H1 (cell line): ENCODE results near the gene BICD1. TPM values are rescaled to one million over a fixed set of nuclear protein-coding genes. Genes with fewer than 3 reads are reported as not detected.

Experiments used
- CTCF ChIA-PET: fragments of 300-600 bp; sonication (Branson Sonifier 250); formaldehyde crosslinking; loops from one replicate; lab custom pipeline; 2021; ENCODE audit not compliant: partially characterized antibody; lab: Charles Lee
- POLR2A ChIA-PET: fragments of 300-600 bp; sonication (Branson Sonifier 250); formaldehyde crosslinking; loops from one replicate; lab custom pipeline; 2021; ENCODE audit warnings: inconsistent platforms; ENCODE audit not compliant: partially characterized antibody; lab: Charles Lee
- DNase-seq, 2 experiments: peaks; one replicate each; pipeline versions ENCODE4 v3.0.0 to v3.0.0-alpha.2; 2010 to 2022; ENCODE audit warnings: low spot score in 2 of 2, low read depth in 1 of 2, mixed read lengths in 1 of 2
- FAIRE-seq: peaks from 2 replicates; lab custom pipeline; 2011; peaks lifted over from hg19 to GRCh38; lab: Jason Lieb, UNC
- H2AFZ ChIP-seq: 2 replicates; pipeline ENCODE4 v1.8.1; 2012; ENCODE audit warnings: low read length, inconsistent platforms
- H2AK5ac ChIP-seq: 2 replicates; pipeline ENCODE4 v1.6.1; 2013; ENCODE audit warnings: low read depth, low read length
- H2BK120ac ChIP-seq: replicated peaks from 2 replicates; pipeline ENCODE3; 2013; ENCODE audit warnings: low read depth, low read length, inconsistent platforms
- H2BK12ac ChIP-seq: 2 replicates; pipeline ENCODE4 v1.6.1; 2013; ENCODE audit warnings: low read depth, low read length
- H2BK15ac ChIP-seq: 2 replicates; pipeline ENCODE4 v1.6.1; 2013; ENCODE audit warnings: low read length
- H2BK20ac ChIP-seq: 2 replicates; pipeline ENCODE4 v1.6.1; 2013; ENCODE audit warnings: low read length
- H2BK5ac ChIP-seq: 2 replicates; pipeline ENCODE4 v1.6.1; 2013; ENCODE audit warnings: low read depth, low read length
- H3K14ac ChIP-seq: 2 replicates; pipeline ENCODE4 v1.6.1; 2013; ENCODE audit warnings: inconsistent platforms; ENCODE audit not compliant: insufficient read length
- H3K18ac ChIP-seq: 2 replicates; pipeline ENCODE4 v1.6.1; 2013; ENCODE audit warnings: low read length; ENCODE audit errors: extremely low read depth
- H3K23ac ChIP-seq: 2 replicates; pipeline ENCODE4 v1.6.1; 2013; ENCODE audit warnings: inconsistent platforms; ENCODE audit not compliant: insufficient read length
- H3K23me2 ChIP-seq: 2 replicates; pipeline ENCODE4 v1.6.1; 2013; ENCODE audit warnings: low read depth, low read length
- H3K27ac ChIP-seq: 2 replicates; pipeline ENCODE4 v1.6.1; 2011; ENCODE audit warnings: low read depth, low read length, inconsistent platforms
- H3K27me3 ChIP-seq, 4 experiments: replicated peaks in 1 of 4; 1 replicate in 1 of 4; 2 replicates in 3 of 4; pipeline versions ENCODE4 v1.6.1 to v1.8.1; 2011 to 2013; ENCODE audit warnings: low read length in 3 of 4, mild to moderate bottlenecking in 3 of 4, inconsistent platforms in 2 of 4, mixed read lengths in 2 of 4, moderate library complexity in 1 of 4; ENCODE audit not compliant: control insufficient read depth in 3 of 4, insufficient read depth in 3 of 4; ENCODE audit errors: extremely low read depth in 1 of 4
- H3K36me3 ChIP-seq, 4 experiments: 2 replicates each; pipeline versions ENCODE4 v1.6.1 to v1.8.1; 2011 to 2013; ENCODE audit warnings: mild to moderate bottlenecking in 4 of 4, low read length in 3 of 4, moderate library complexity in 2 of 4, control low read depth in 1 of 4, inconsistent platforms in 1 of 4; ENCODE audit not compliant: insufficient read depth in 4 of 4, control insufficient read depth in 2 of 4
- H3K4ac ChIP-seq: replicated peaks from 2 replicates; pipeline ENCODE3; 2013; ENCODE audit warnings: low read length, low read depth, mixed read lengths, inconsistent platforms; ENCODE audit not compliant: insufficient read length
- H3K4me1 ChIP-seq, 4 experiments: replicated peaks in 1 of 4; 1 replicate in 1 of 4; 2 replicates in 3 of 4; pipeline versions ENCODE4 v1.6.1 to v1.8.1; 2011 to 2013; ENCODE audit warnings: low read length in 3 of 4, inconsistent platforms in 2 of 4, mixed read lengths in 1 of 4; ENCODE audit not compliant: insufficient read depth in 4 of 4, control insufficient read depth in 3 of 4
- H3K4me2 ChIP-seq, 2 experiments: 2 replicates each; pipeline versions ENCODE4 v1.6.1 to v1.8.1; 2011 to 2013; ENCODE audit warnings: low read depth in 2 of 2, low read length in 2 of 2, control low read depth in 1 of 2, inconsistent platforms in 1 of 2, mild to moderate bottlenecking in 1 of 2; ENCODE audit not compliant: insufficient read depth in 1 of 2
- H3K4me3 ChIP-seq, 4 experiments: fragments of 200-600, 300-600 bp in 1 of 4; sonication (generic), shearing (Covaris generic), sonication (Bioruptor Twin) in 1 of 4; 2 replicates each; pipeline versions ENCODE4 v1.5.1 to v1.8.1; 2011 to 2016; ENCODE audit warnings: low read length in 4 of 4, low read depth in 3 of 4, control low read depth in 2 of 4, inconsistent platforms in 2 of 4, mild to moderate bottlenecking in 2 of 4, mixed read lengths in 1 of 4, moderate library complexity in 1 of 4; ENCODE audit not compliant: insufficient read depth in 2 of 4; ENCODE audit errors: extremely low read depth in 1 of 4
- H3K56ac ChIP-seq: replicated peaks from 2 replicates; pipeline ENCODE3; 2013; ENCODE audit warnings: low read depth, mild to moderate bottlenecking, mixed read lengths, low read length, inconsistent platforms; ENCODE audit not compliant: insufficient read length
- H3K79me1 ChIP-seq: 2 replicates; pipeline ENCODE4 v1.6.1; 2013; ENCODE audit warnings: low read depth, low read length, control low read depth
- H3K79me2 ChIP-seq, 2 experiments: 2 replicates each; pipeline versions ENCODE4 v1.6.1 to v1.8.1; 2012 to 2013; ENCODE audit warnings: low read length in 2 of 2, mild to moderate bottlenecking in 2 of 2, inconsistent platforms in 1 of 2; ENCODE audit not compliant: insufficient read depth in 2 of 2, control insufficient read depth in 1 of 2
- H3K9ac ChIP-seq, 4 experiments: replicated peaks in 1 of 4; 1 replicate in 1 of 4; 2 replicates in 3 of 4; pipeline versions ENCODE4 v1.6.1 to v1.8.1; 2011 to 2013; ENCODE audit warnings: low read depth in 3 of 4, low read length in 3 of 4, control low read depth in 2 of 4, mild to moderate bottlenecking in 2 of 4, moderate library complexity in 2 of 4, inconsistent platforms in 1 of 4; ENCODE audit errors: extremely low read depth in 1 of 4
- H3K9me3 ChIP-seq, 2 experiments: 2 replicates each; pipeline versions ENCODE4 v1.6.1 to v1.8.1; 2012 to 2013; ENCODE audit warnings: mild to moderate bottlenecking in 2 of 2, moderate library complexity in 2 of 2, control low read depth in 1 of 2, inconsistent platforms in 1 of 2, low read depth in 1 of 2, low read length in 1 of 2, mixed read lengths in 1 of 2; ENCODE audit not compliant: insufficient read depth in 2 of 2
- H4K20me1 ChIP-seq, 2 experiments: replicated peaks in 1 of 2; 2 replicates each; pipeline versions ENCODE3 to v1.8.1; 2011 to 2013; ENCODE audit warnings: inconsistent platforms in 2 of 2, low read length in 2 of 2, mild to moderate bottlenecking in 1 of 2; ENCODE audit not compliant: insufficient read depth in 2 of 2, control insufficient read depth in 1 of 2
- H4K5ac ChIP-seq: 2 replicates; pipeline ENCODE4 v1.6.1; 2013; ENCODE audit warnings: low read length, low read depth, mixed read lengths, inconsistent platforms; ENCODE audit not compliant: insufficient read length
- H4K8ac ChIP-seq: 2 replicates; pipeline ENCODE4 v1.8.0; 2013; ENCODE audit warnings: mild to moderate bottlenecking, moderate library complexity, low read length, inconsistent platforms; ENCODE audit not compliant: insufficient read depth; ENCODE audit errors: extremely low read depth
- H4K91ac ChIP-seq: replicated peaks from 2 replicates; pipeline ENCODE3; 2013; ENCODE audit warnings: low read length, mixed read lengths, inconsistent platforms; ENCODE audit not compliant: insufficient read length
- ASH2L ChIP-seq: fragments of 200-600, 300-600 bp; sonication (generic); IDR thresholded peaks from one replicate; pipeline ENCODE4 v1.7.1; 2017; ENCODE audit warnings: low read length
- CHD2 ChIP-seq: IDR thresholded peaks from 2 replicates; pipeline ENCODE4 v1.6.1; 2012; ENCODE audit warnings: low read length, improper control_type of control experiment
- CREB1 ChIP-seq: IDR thresholded peaks from 2 replicates; pipeline ENCODE4 v1.6.1; 2012; ENCODE audit warnings: inconsistent platforms
- CTCF ChIP-seq, 3 experiments: IDR thresholded peaks; 1 replicate in 2 of 3; 2 replicates in 1 of 3; pipeline versions ENCODE4 v1.5.1 to v1.6.1; 2011; ENCODE audit warnings: low read length in 3 of 3, mild to moderate bottlenecking in 3 of 3, inconsistent platforms in 2 of 3, low read depth in 1 of 3, moderate library complexity in 1 of 3; ENCODE audit not compliant: insufficient read depth in 1 of 3; ENCODE audit errors: control extremely low read depth in 1 of 3
- HDAC6 ChIP-seq: IDR thresholded peaks from one replicate; pipeline ENCODE4 v1.7.1; 2012; ENCODE audit warnings: low read depth, mild to moderate bottlenecking, inconsistent platforms, low read length, moderate library complexity
- KDM1A ChIP-seq: fragments of 200-600, 300-600 bp; sonication (generic); IDR thresholded peaks from 2 replicates; pipeline ENCODE4 v1.7.1; 2016; ENCODE audit warnings: mild to moderate bottlenecking, low read length, borderline replicate concordance
- MAFK ChIP-seq: IDR thresholded peaks from 2 replicates; pipeline ENCODE4 v1.6.1; 2012; ENCODE audit warnings: low read depth, mild to moderate bottlenecking, improper control_type of control experiment, low read length
- RAD21 ChIP-seq, 2 experiments: IDR thresholded peaks in 1 of 2; conservative IDR thresholded peaks in 1 of 2; 2 replicates each; pipeline ENCODE4 v1.6.1; 2011; ENCODE audit warnings: low read depth in 2 of 2, low read length in 2 of 2, improper control_type of control experiment in 1 of 2, inconsistent platforms in 1 of 2, mild to moderate bottlenecking in 1 of 2, moderate library complexity in 1 of 2
- TAF7 ChIP-seq: optimal IDR thresholded peaks from 2 replicates; pipeline ENCODE3; 2011; ENCODE audit warnings: low read depth, mild to moderate bottlenecking, inconsistent platforms, low read length, moderate library complexity, borderline replicate concordance
- TBP ChIP-seq: IDR thresholded peaks from 2 replicates; pipeline ENCODE4 v1.6.1; 2011; ENCODE audit warnings: low read depth, low read length, improper control_type of control experiment
- YY1 ChIP-seq: IDR thresholded peaks from 2 replicates; pipeline ENCODE4 v1.6.1; 2011; ENCODE audit warnings: low read depth, mild to moderate bottlenecking, low read length
- ZNF274 ChIP-seq: IDR thresholded peaks from 2 replicates; pipeline ENCODE4 v1.7.0; 2012; ENCODE audit warnings: low read length, borderline replicate concordance; ENCODE audit errors: extremely low read depth
- WGBS, 2 experiments: shearing (Covaris generic) in 1 of 2; methylation state at CpG; one replicate each; pipeline versions ENCODE4 v1.1.6 to v1.1.7; 2013 to 2015; ENCODE audit warnings: low lambda C conversion rate in 2 of 2, mixed read lengths in 2 of 2, inconsistent platforms in 1 of 2, low coverage in 1 of 2, missing lambda C conversion rate in 1 of 2; ENCODE audit not compliant: insufficient replicate concordance in 2 of 2, insufficient coverage in 1 of 2, insufficient read length in 1 of 2; ENCODE audit errors: extremely low coverage in 1 of 2, missing lambda C conversion rate in 1 of 2; 5-methylcytosine and 5-hydroxymethylcytosine counted together
- polyA plus RNA-seq, 7 experiments: library from polyadenylated mRNA; depleted of rRNA in 3 of 7; stranded (reverse) in 5 of 7; unstranded in 2 of 7; fragments of >200 nt in 5 of 7; fragments of 200-250 nt in 2 of 7; gene quantifications; 1 replicate in 5 of 7; 2 replicates in 1 of 7; 4 replicates in 1 of 7; pipeline versions ENCODE4 v1.2.1 to v1.2.3, GENCODE V29; 2011 to 2013; ENCODE audit warnings: missing spikeins in 2 of 7, mixed read lengths in 2 of 7
- total RNA-seq: library from RNA; stranded (reverse); fragmentation: NEBNext Ultra II Directional; extraction: Animal tissue kit (Norgen Biotek cat#: 25700); gene quantifications from 2 replicates; pipeline ENCODE4 v1.2.1, GENCODE V29; 2021

BICD1 gene
- total and polyA plus RNA-seq, 2 of the 8 experiments (the other 6 are each of a cell fraction or from before 2014, with no cell fraction given): 34.1 to 58.4 TPM

GRCh38 chr12:32062881-32063280, 43.8 kb upstream of the BICD1 start:
- peak overlapping the region; percentile 11; the same call in 1 of the 2 replicates for H3K18ac ChIP-seq
- no peak overlapping the region for H2AFZ ChIP-seq
- no peak overlapping the region for H3K56ac ChIP-seq
- H3K23me2 ChIP-seq: no peaks in the 10 kb centered on the region
- H2AK5ac ChIP-seq: no peak overlapping the region
- H4K5ac ChIP-seq: no peak overlapping the region
- POLR2A ChIA-PET: interaction anchor here (0.8 to 1.3 kb wide), 2 partner anchors 51 to 61 kb away, joined by 3 read pairs; no protein-coding TSS in a partner anchor
- H2BK15ac ChIP-seq: no peak overlapping the region
- H4K8ac ChIP-seq: no peak overlapping the region
- H2BK12ac ChIP-seq: 0 out of 2 replicates have a peak overlapping the region, but pooled peaks have one; percentile 40
- no peak overlapping the region for H3K27ac ChIP-seq
- H3K9me3 ChIP-seq: no peaks in the 10 kb centered on the region
- no peaks in the 10 kb centered on the region for H3K79me1 ChIP-seq
- H2BK120ac ChIP-seq: no peak overlapping the region
- no peak overlapping the region for H3K23ac ChIP-seq
- H3K9ac ChIP-seq: no peak overlapping the region
- 89% methylated on average over 2 of the region's 2 CpGs; no CpG with 5 or more reads in 1 of the 2 experiments for WGBS, 2 experiments
- no peak overlapping the region for H3K4me3 ChIP-seq
- CTCF ChIA-PET: interaction anchor here (0.5 to 2.8 kb wide), 9 partner anchors 11 to 381 kb away, joined by 3 to 10 read pairs (median 3); partner anchors contain the start of gene BICD1
- no peak overlapping the region for H3K4ac ChIP-seq
- H2BK5ac ChIP-seq: no peak overlapping the region
- H4K91ac ChIP-seq: no peak overlapping the region
- H3K79me2 ChIP-seq: no peaks in the 10 kb centered on the region
- FAIRE-seq (no peak), DNase-seq (no peak)
- no peaks in the 10 kb centered on the region for H3K36me3 ChIP-seq
- no peaks in the 10 kb centered on the region; a peak in 1 of 7 replicates for H3K4me1 ChIP-seq
- H3K4me2 ChIP-seq: no peak overlapping the region
- H2BK20ac ChIP-seq: 0 out of 2 replicates have a peak overlapping the region, but pooled peaks have one; percentile 0
- no peak overlapping the region for H3K14ac ChIP-seq
- no peaks in the 10 kb centered on the region for H4K20me1 ChIP-seq
- 0 out of 7 replicates have a peak, but pooled peaks cover 0 to 2% (median 0%) of the 10 kb centered on the region in 4 experiments for H3K27me3 ChIP-seq
- TF ChIP-seq RAD21 (IDR thresholded peaks at IDR 0.05 in 1 of 2, conservative IDR thresholded peaks at IDR 0.05 in 1 of 2; ENCODE audit: low read depth in 2 of 2, low read length in 2 of 2): no peak
- no peak for TF ChIP-seq YY1
- no peak for TF ChIP-seq KDM1A
- no peak for TF ChIP-seq ZNF274
- no peak for TF ChIP-seq MAFK
- no peak for TF ChIP-seq CREB1
- TF ChIP-seq CHD2: no peak
- no peak for TF ChIP-seq ASH2L
- no peak for TF ChIP-seq HDAC6
- no peak for TF ChIP-seq TAF7
- TF ChIP-seq TBP: no peak
- TF ChIP-seq CTCF (IDR thresholded peaks at IDR 0.05; ENCODE audit: control extremely low read depth in 1 of 3, insufficient read depth in 1 of 3, low read depth in 1 of 3, low read length in 3 of 3): no peak
